ENCODE measurements around the gene SCUBE1. TPM values are rescaled to one million over a fixed set of nuclear protein-coding genes. Genes with fewer than 3 reads are reported as not detected.

SCUBE1 gene
- total RNA-seq, 4 donors from 2014 or later: 0.38 to 4.0 (median 2.1) TPM

GRCh38 chr22:43225609-43226008, 117.6 kb downstream of the SCUBE1 start:
- Histone ChIP-seq H3K4me1 (peaks cover 0 to 22% (median 0%) of the 10 kb centered on the region in 3 donors), H3K36me3 (no peaks in the 10 kb centered on the region), H3K27me3 (no peaks in the 10 kb centered on the region), H3K4me3 (no peak overlapping the region), H3K9me3 (no peaks in the 10 kb centered on the region), H3K27ac (no peak overlapping the region)
- WGBS, 2 donors: 78 to 84% methylated on average over 8 of the region's 8 CpGs
- intact Hi-C loops (cut with DNase I): no loop called here
- no peak for DNase-seq
- no peak for TF ChIP-seq POLR2A (IDR thresholded peaks at IDR 0.05)
- TF ChIP-seq CTCF (IDR thresholded peaks at IDR 0.05): no peak

- no peak overlapping the region for H3K27ac ChIP-seq
- DNase-seq: no peak
- peaks cover 0 to under 1% (median 0%) of the 10 kb centered on the region in 4 donors for H3K27me3 ChIP-seq
- H3K36me3 ChIP-seq: no peaks in the 10 kb centered on the region
- WGBS, 2 donors: 83% methylated on average over 6 of the region's 13 CpGs; no CpG with 5 or more reads in 1 of the 2 donors
- no peak overlapping the region for H3K4me3 ChIP-seq
- H3K9me3 ChIP-seq: no peaks in the 10 kb centered on the region
- TF ChIP-seq POLR2A (IDR thresholded peaks at IDR 0.05) (no peak), CTCF (IDR thresholded peaks at IDR 0.05) (no peak)
- intact Hi-C loops (cut with DNase I): no loop called here
- H3K4me1 ChIP-seq: peaks cover 0 to 22% (median 0%) of the 10 kb centered on the region in 3 donors
These were observed 120.2 kb downstream of the SCUBE1 start for GRCh38 chr22:43222987-43223386.

- WGBS, 2 donors: 50% methylated on average over 6 of the region's 13 CpGs; no CpG with 5 or more reads in 1 of the 2 donors
- Histone ChIP-seq H3K27me3 (peaks cover 0 to 8% (median 0%) of the 10 kb centered on the region in 4 donors), H3K4me1 (peaks cover 0 to 20% (median 0%) of the 10 kb centered on the region in 3 donors), H3K9me3 (no peaks in the 10 kb centered on the region), H3K4me3 (no peak overlapping the region), H3K27ac (no peak overlapping the region), H3K36me3 (no peaks in the 10 kb centered on the region)
- TF ChIP-seq CTCF (IDR thresholded peaks at IDR 0.05): no peak
- TF ChIP-seq POLR2A (IDR thresholded peaks at IDR 0.05): no peak
- DNase-seq: no peak
- intact Hi-C loops (cut with DNase I): no loop called here
These were observed 120.9 kb downstream of the SCUBE1 start for GRCh38 chr22:43222262-43222661.

- Histone ChIP-seq H3K9me3 (no peaks in the 10 kb centered on the region), H3K27ac (no peak overlapping the region), H3K27me3 (peaks cover 0 to 10% (median 0%) of the 10 kb centered on the region in 4 donors), H3K4me3 (no peak overlapping the region), H3K36me3 (no peaks in the 10 kb centered on the region), H3K4me1 (peaks cover 0 to 9% (median 0%) of the 10 kb centered on the region in 3 donors)
- TF ChIP-seq POLR2A (IDR thresholded peaks at IDR 0.05) (no peak), CTCF (IDR thresholded peaks at IDR 0.05) (no peak)
- no peak for DNase-seq
- 80 to 83% methylated on average over 6 to 9 of the region's 22 CpGs for WGBS, 2 donors
- intact Hi-C loops (cut with DNase I): no loop called here
These were observed 122.4 kb downstream of the SCUBE1 start for GRCh38 chr22:43220625-43221380.

GRCh38 chr22:43218786-43219185, 124.4 kb downstream of the SCUBE1 start:
- DNase-seq: no peak
- WGBS, 2 donors: 70 to 76% methylated on average over 1 of the region's 1 CpG
- Histone ChIP-seq H3K4me1 (peaks cover 0 to 9% (median 0%) of the 10 kb centered on the region in 3 donors), H3K27ac (no peak overlapping the region), H3K4me3 (no peak overlapping the region), H3K9me3 (no peaks in the 10 kb centered on the region), H3K36me3 (no peaks in the 10 kb centered on the region), H3K27me3 (peaks cover 0 to 10% (median 0%) of the 10 kb centered on the region in 4 donors)
- intact Hi-C loops (cut with DNase I): no loop called here
- TF ChIP-seq POLR2A (IDR thresholded peaks at IDR 0.05) (no peak), CTCF (IDR thresholded peaks at IDR 0.05) (no peak)

All from esophagus squamous epithelium (tissue), 5 donors.